ENCODE results near the gene TRAF3IP1. TPM values are rescaled to one million over a fixed set of nuclear protein-coding genes. Genes with fewer than 3 reads are reported as not detected.

The TRAF3IP1 gene
- total and polyA plus RNA-seq, 10 donors, result 2.6 to 19.2 (median 8.8) TPM

GRCh38 chr2:238425505-238425978, 105.2 kb downstream of the TRAF3IP1 start:
- peaks cover 0 to 3% (median 0%) of the 10 kb centered on the region in 8 donors for H3K9me3 ChIP-seq
- TF ChIP-seq POLR2A (IDR thresholded peaks at IDR 0.05) (no peak), POLR2AphosphoS5 (IDR thresholded peaks at IDR 0.05) (no peak)
- TF ChIP-seq, protein P1, sequence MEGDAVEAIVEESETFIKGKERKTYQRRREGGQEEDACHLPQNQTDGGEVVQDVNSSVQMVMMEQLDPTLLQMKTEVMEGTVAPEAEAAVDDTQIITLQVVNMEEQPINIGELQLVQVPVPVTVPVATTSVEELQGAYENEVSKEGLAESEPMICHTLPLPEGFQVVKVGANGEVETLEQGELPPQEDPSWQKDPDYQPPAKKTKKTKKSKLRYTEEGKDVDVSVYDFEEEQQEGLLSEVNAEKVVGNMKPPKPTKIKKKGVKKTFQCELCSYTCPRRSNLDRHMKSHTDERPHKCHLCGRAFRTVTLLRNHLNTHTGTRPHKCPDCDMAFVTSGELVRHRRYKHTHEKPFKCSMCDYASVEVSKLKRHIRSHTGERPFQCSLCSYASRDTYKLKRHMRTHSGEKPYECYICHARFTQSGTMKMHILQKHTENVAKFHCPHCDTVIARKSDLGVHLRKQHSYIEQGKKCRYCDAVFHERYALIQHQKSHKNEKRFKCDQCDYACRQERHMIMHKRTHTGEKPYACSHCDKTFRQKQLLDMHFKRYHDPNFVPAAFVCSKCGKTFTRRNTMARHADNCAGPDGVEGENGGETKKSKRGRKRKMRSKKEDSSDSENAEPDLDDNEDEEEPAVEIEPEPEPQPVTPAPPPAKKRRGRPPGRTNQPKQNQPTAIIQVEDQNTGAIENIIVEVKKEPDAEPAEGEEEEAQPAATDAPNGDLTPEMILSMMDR (IDR thresholded peaks at IDR 0.05 in 8 of 11, conservative IDR thresholded peaks at IDR 0.05 in 3 of 11), result no peak
- WGBS, 5 donors, result 64 to 87% (median 83%) methylated on average over 16 of the region's 16 CpGs
- H3K27me3 ChIP-seq (replicated peaks in 1 of 7), result no peaks in the 10 kb centered on the region
- peaks cover 14 to 46% (median 32%) of the 10 kb centered on the region in 6 donors for H3K4me1 ChIP-seq
- DNase-seq, result no peak
- intact Hi-C loops (cut with DNase I; ENCODE audit: low total_unique reads), result no loop called here
- H3K4me3 ChIP-seq, result peak overlapping the region in 5 of 8 donors; percentile 85 to 100 (median 92)
- H3K36me3 ChIP-seq, result peaks cover 0 to 7% (median 3%) of the 10 kb centered on the region in 6 donors
- H3K27ac ChIP-seq, result peak overlapping the region in 5 of 8 donors; percentile 91 to 96 (median 96)

- peak; percentile 88 for DNase-seq
- Histone ChIP-seq H3K27ac (peak overlapping the region; percentile 86 to 96 (median 93)), H3K4me3 (peak overlapping the region; percentile 83 to 100 (median 92)), H3K27me3 (replicated peaks in 1 of 7) (no peaks in the 10 kb centered on the region), H3K9me3 (peaks cover 0 to 8% (median 0%) of the 10 kb centered on the region in 8 donors), H3K36me3 (peaks cover 0 to 12% (median 4%) of the 10 kb centered on the region in 6 donors), H3K4me1 (peaks cover 14 to 52% (median 32%) of the 10 kb centered on the region in 6 donors)
- TF ChIP-seq POLR2A (IDR thresholded peaks at IDR 0.05), result no peak
- TF ChIP-seq, protein P1 (IDR thresholded peaks at IDR 0.05 in 8 of 11, conservative IDR thresholded peaks at IDR 0.05 in 3 of 11), result no peak
- TF ChIP-seq POLR2AphosphoS5 (IDR thresholded peaks at IDR 0.05), result no peak
- intact Hi-C loops (cut with DNase I; ENCODE audit: low total_unique reads), result no loop called here
- 11 to 23% (median 18%) methylated on average over 16 to 24 of the region's 24 CpGs for WGBS, 5 donors
Measured at GRCh38 chr2:238425979-238426567, 105.8 kb downstream of the TRAF3IP1 start.

GRCh38 chr2:238426568-238427434, 106.5 kb downstream of the TRAF3IP1 start, which contains the start of gene ASB1:
Gene ASB1, plus strand, starts transcription at chr2:238426927. Its CDS starts 144 bp downstream, at chr2:238427071.
- DNase-seq, result peak; percentile 96
- H3K27ac ChIP-seq, result peak within 1 kb of the TSS; percentile 86 to 96 (median 93)
- peaks cover 0 to 15% (median 4%) of the 10 kb centered on the region in 6 donors for H3K36me3 ChIP-seq
- peak within 1 kb of the TSS; percentile 83 to 100 (median 92) for H3K4me3 ChIP-seq
- 0% methylated on average over 30 to 104 of the region's 104 CpGs; no CpG with 5 or more reads in 1 of the 5 donors for WGBS, 5 donors
- intact Hi-C loops (cut with DNase I; ENCODE audit: low total_unique reads), result no loop called here
- peaks cover 14 to 59% (median 35%) of the 10 kb centered on the region in 6 donors for H3K4me1 ChIP-seq
- peak; percentile 82 to 86 (median 85) for TF ChIP-seq POLR2AphosphoS5 (IDR thresholded peaks at IDR 0.05)
- TF ChIP-seq POLR2A (IDR thresholded peaks at IDR 0.05), result peak in 2 of 3 donors; percentile 10 to 18
- TF ChIP-seq, protein P1 (IDR thresholded peaks at IDR 0.05 in 8 of 11, conservative IDR thresholded peaks at IDR 0.05 in 3 of 11), result peak in 1 of 11 experiments; percentile 17
- peaks cover 0 to 9% (median 0%) of the 10 kb centered on the region in 8 donors for H3K9me3 ChIP-seq
- H3K27me3 ChIP-seq (replicated peaks in 1 of 7), result no peaks in the 10 kb centered on the region

Data from spleen (tissue), 11 donors.